ENCODE results near the gene IRF4. TPM values are rescaled to one million over a fixed set of nuclear protein-coding genes. Genes with fewer than 3 reads are reported as not detected.
A peak's percentile ranks its signal among the peaks of the same experiment; 100 is the strongest.

Gene IRF4
- total RNA-seq, 1 experiment from 2014 or later: not detected

DNA sequence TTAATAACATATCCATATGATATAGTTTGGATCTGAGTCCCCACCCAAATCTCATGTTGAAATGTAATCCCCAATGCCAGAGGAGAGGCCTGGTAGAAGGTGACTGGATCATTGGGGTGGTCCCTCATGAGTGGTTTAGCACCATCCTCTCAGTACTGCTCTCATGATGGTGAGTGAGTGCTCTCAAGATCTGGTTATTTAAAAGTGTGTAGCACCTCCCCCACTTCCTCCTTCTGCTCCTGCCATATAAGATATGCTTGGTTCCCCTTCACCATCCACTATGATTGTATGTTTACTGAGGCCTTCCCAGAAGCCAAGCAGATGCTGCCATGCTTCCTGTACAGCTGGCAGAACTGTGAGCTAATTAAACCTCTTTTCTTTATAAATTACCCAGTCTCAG, 22.9 kb downstream of the IRF4 start:
- Mint-ChIP-seq H3K27me3 (ENCODE audit: unreplicated experiment) (peaks cover 20% of the 10 kb centered on the region), H3K4me3 (ENCODE audit: low read depth, unreplicated experiment) (no peak overlapping the region), H3K36me3 (ENCODE audit: insufficient read depth, unreplicated experiment) (no peaks in the 10 kb centered on the region), H3K9me3 (ENCODE audit: low read depth, unreplicated experiment) (peaks cover 5% of the 10 kb centered on the region), H3K4me1 (ENCODE audit: low read depth, unreplicated experiment) (no peaks in the 10 kb centered on the region), H3K27ac (ENCODE audit: unreplicated experiment) (no peak overlapping the region)
- intact Hi-C loops (cut with micrococcal nuclease; ENCODE audit: unreplicated experiment): no loop called here
- no peak for TF ChIP-seq CTCF (IDR thresholded peaks at IDR 0.05; ENCODE audit: unreplicated experiment)
- no TSS peak for BruUV-seq (replicated peaks)
- CTCF ChIA-PET: interaction anchor here (1.3 kb wide), 1 partner anchor 36 kb away, joined by 3 read pairs; no protein-coding TSS in a partner anchor
- DNase-seq: no peak

GRCh38 chr6:415087-415486, 23.5 kb downstream of the IRF4 start:
- peaks cover 5% of the 10 kb centered on the region for H3K9me3 Mint-ChIP-seq (ENCODE audit: low read depth, unreplicated experiment)
- intact Hi-C loops (cut with micrococcal nuclease; ENCODE audit: unreplicated experiment): no loop called here

DNA sequence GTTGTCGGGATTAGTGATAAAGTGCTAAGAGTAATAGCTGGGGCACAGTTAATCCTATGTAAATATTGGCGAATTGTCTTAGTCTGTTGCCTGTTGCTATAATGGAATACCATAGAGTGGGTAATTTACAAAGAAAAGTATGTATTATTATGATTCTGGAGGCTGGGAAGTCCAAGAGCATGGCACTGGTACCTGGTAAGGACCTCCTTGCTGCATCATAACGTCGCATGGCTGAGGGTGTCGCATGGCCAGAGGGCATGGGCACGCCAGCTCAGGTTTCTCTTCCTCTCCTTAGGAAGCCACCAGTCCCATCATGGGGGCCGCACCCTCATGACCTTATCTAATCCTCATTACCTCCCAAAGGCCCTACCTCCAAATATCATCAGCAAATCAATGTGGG, 29.7 kb downstream of the IRF4 start:
- Mint-ChIP-seq H3K27ac (ENCODE audit: unreplicated experiment) (no peak overlapping the region), H3K4me3 (ENCODE audit: low read depth, unreplicated experiment) (no peak overlapping the region), H3K27me3 (ENCODE audit: unreplicated experiment) (no peaks in the 10 kb centered on the region), H3K9me3 (ENCODE audit: low read depth, unreplicated experiment) (peaks cover 2% of the 10 kb centered on the region), H3K36me3 (ENCODE audit: insufficient read depth, unreplicated experiment) (no peaks in the 10 kb centered on the region), H3K4me1 (ENCODE audit: low read depth, unreplicated experiment) (no peaks in the 10 kb centered on the region)
- no TSS peak for BruUV-seq (replicated peaks)
- DNase-seq: no peak
- TF ChIP-seq CTCF (IDR thresholded peaks at IDR 0.05; ENCODE audit: unreplicated experiment): no peak
- CTCF ChIA-PET: no interaction called here
- intact Hi-C loops (cut with micrococcal nuclease; ENCODE audit: unreplicated experiment): no loop called here

More at GRCh38 chr6:415087-415486, 23.5 kb downstream of the IRF4 start:
- no peak for TF ChIP-seq CTCF (IDR thresholded peaks at IDR 0.05; ENCODE audit: unreplicated experiment)
- DNase-seq: no peak
- Mint-ChIP-seq H3K4me3 (ENCODE audit: low read depth, unreplicated experiment) (no peak overlapping the region), H3K27ac (ENCODE audit: unreplicated experiment) (no peak overlapping the region), H3K27me3 (ENCODE audit: unreplicated experiment) (peaks cover 20% of the 10 kb centered on the region), H3K36me3 (ENCODE audit: insufficient read depth, unreplicated experiment) (no peaks in the 10 kb centered on the region), H3K4me1 (ENCODE audit: low read depth, unreplicated experiment) (no peaks in the 10 kb centered on the region)
- CTCF ChIA-PET: interaction anchor here (1.3 kb wide), 1 partner anchor 36 kb away, joined by 3 read pairs; no protein-coding TSS in a partner anchor
- no TSS peak for BruUV-seq (replicated peaks)

DNA sequence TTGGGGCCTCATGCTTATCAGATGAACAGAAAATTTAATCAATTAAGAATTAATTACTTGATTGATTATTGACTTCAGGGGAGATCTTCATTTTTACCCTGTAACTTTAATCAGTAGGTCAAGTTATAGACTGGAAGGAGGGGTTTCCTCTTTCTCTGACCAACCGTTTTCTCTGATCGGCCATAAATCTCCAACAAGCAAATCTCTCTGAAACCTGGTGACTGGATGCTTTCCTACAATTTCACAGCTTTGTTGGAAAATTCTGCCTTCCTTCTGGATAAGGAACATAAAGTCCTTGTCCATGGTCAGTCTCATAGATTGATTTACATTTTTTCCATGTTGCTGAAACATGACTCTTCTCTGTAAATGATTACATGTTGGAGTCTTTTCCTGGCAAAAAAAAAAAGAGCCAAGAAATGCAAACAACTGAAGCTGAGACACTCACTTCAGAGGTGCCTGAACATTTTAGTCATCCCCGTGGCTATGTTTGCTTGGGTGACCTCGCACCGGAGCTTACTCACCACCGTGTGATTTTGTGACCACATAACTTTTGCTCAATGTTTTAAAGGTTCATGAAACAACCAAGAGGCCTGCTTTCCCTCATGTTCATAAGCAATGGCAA, 31.0 kb downstream of the IRF4 start:
- Mint-ChIP-seq H3K27ac (ENCODE audit: unreplicated experiment) (peak overlapping the region; percentile 67), H3K36me3 (ENCODE audit: insufficient read depth, unreplicated experiment) (no peaks in the 10 kb centered on the region), H3K9me3 (ENCODE audit: low read depth, unreplicated experiment) (peaks cover 2% of the 10 kb centered on the region), H3K4me1 (ENCODE audit: low read depth, unreplicated experiment) (no peaks in the 10 kb centered on the region), H3K27me3 (ENCODE audit: unreplicated experiment) (no peaks in the 10 kb centered on the region), H3K4me3 (ENCODE audit: low read depth, unreplicated experiment) (no peak overlapping the region)
- CTCF ChIA-PET: interaction anchor here (0.6 to 1.7 kb wide), 5 partner anchors 9 to 268 kb away, joined by 3 to 9 read pairs (median 4); no protein-coding TSS in a partner anchor
- DNase-seq: peak; percentile 69
- intact Hi-C loops (cut with micrococcal nuclease; ENCODE audit: unreplicated experiment): no loop called here
- BruUV-seq (replicated peaks): no TSS peak
- no peak for TF ChIP-seq CTCF (IDR thresholded peaks at IDR 0.05; ENCODE audit: unreplicated experiment)

Data from Calu3 (cell line).